ENCODE results near the gene ZNF346.

Gene ZNF346

GRCh38 chr5:177022386-177023302 is at the start of gene ZNF346 (continued):
- no peak for TF ChIP-seq ZBTB44 (tag by site-specific recombination; IDR thresholded peaks at IDR 0.05)
- TF ChIP-seq ZNF354C (tag by site-specific recombination; IDR thresholded peaks at IDR 0.05; ENCODE audit: borderline replicate concordance, low read depth), result no peak
- TF ChIP-seq BCL6B (tag by site-specific recombination; IDR thresholded peaks at IDR 0.05), result no peak
- TF ChIP-seq ZNF513 (tag by site-specific recombination; IDR thresholded peaks at IDR 0.05), result no peak
- TF ChIP-seq REST (tag by site-specific recombination; IDR thresholded peaks at IDR 0.05), result no peak
- no peak for TF ChIP-seq ZNF266 (tag by site-specific recombination; IDR thresholded peaks at IDR 0.05; ENCODE audit: low read depth)
- peak; percentile 48 for TF ChIP-seq PRDM10 (tag by site-specific recombination; IDR thresholded peaks at IDR 0.05)
- TF ChIP-seq SCRT2 (tag by site-specific recombination; IDR thresholded peaks at IDR 0.05), result peak; percentile 66
- peak; percentile 78; the same call in 1 of the 2 replicates for TF ChIP-seq ZNF645 (tag by site-specific recombination; IDR thresholded peaks at IDR 0.05)
- peak; percentile 30; the same call in 1 of the 2 replicates for TF ChIP-seq ZNF398 (tag by site-specific recombination; IDR thresholded peaks at IDR 0.05)
- no peak for TF ChIP-seq ZNF521 (tag by site-specific recombination; IDR thresholded peaks at IDR 0.05)
- TF ChIP-seq SP7 (tag by site-specific recombination; IDR thresholded peaks at IDR 0.05), result peak; percentile 64
- no peak for TF ChIP-seq ZNF155 (tag by site-specific recombination; IDR thresholded peaks at IDR 0.05)
- TF ChIP-seq ZFP41 (tag by site-specific recombination; IDR thresholded peaks at IDR 0.05; ENCODE audit: borderline replicate concordance), result no peak
- TF ChIP-seq ZNF518A (tag by site-specific recombination; conservative IDR thresholded peaks at IDR 0.05; ENCODE audit: low read depth), result no peak
- no peak for TF ChIP-seq ZNF223 (tag by site-specific recombination; IDR thresholded peaks at IDR 0.05)

Data from HEK293 (cell line).